HG03378 (cell line): ENCODE measurements around the gene SCYGR8.
A peak's percentile ranks its signal among the peaks of the same experiment; 100 is the strongest.

Source experiments
- ATAC-seq: cut with Tn5 transposase; IDR thresholded peaks from one replicate; pipeline ENCODE4 v1.9.1; 2021; ENCODE audit warnings: mild to moderate bottlenecking, moderate library complexity; ENCODE audit not compliant: unreplicated experiment

Gene SCYGR8

DNA sequence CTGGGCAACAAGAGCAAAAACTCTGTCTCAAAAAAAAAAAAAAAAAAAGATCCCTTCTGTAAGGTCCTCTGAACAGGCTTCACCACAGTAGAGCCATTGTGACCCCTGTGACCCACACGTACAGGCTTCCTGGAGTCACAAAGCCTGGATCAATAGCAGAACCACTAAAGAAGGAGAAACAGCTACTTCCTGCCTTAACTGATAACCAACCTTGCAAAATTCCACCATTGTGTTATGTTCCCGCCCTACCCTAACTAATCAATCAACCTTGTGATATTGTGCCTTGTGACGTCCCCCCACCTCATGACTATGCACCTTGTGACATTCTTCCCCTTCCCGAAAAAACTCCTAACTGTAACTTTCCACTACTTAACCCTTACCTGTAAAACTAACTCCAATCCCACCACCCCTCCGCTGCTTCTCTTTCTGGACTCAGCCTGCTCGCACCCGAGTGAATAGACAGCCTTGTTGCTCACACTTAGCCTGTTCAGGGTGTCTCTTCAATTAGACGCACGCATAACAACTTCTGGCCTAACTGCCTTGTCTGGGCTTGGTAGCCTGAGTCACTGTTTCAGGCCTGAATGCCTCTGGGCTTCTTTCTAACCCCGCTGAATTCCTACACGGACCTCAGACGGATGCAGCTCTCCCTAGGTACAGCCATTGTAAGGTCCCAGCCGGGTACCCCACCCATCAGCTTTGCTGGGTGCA, 13.9 kb downstream of the SCYGR8 start:
- no peak for ATAC-seq

DNA sequence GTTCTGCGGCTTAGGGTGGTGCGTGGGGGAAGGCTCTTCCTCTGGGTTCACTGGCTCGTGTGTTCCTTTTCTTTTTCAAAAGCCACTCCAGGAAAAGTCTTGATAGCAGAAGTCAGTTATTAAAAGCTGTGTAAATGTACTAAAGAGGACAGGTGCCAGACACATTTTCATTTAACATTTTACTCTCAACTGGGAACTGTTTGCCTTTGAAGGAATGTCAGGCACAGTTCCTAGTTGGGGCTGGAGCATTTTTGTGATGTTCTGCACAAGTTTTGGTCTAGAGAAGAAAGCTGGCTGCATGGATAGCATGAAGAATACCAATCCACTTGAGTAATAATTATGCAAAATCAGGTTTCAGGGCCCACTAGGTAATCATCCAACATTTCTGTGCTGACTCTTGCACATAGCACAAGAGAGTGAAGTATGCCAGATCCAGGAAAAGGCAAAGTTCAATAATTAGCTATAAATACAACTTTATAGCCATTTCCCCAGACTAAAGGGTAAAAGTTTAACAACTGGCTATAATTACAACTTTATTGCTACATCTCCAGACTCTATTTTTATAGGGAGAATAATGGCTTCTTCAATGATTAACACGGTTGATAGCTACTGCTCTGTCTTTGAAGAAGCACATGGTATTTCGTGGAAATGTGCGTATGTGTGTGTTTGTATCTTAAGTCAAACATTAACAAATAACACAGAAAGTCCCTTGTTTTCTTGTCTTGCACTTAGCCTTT, 16.2 kb downstream of the SCYGR8 start:
- no peak for ATAC-seq

DNA sequence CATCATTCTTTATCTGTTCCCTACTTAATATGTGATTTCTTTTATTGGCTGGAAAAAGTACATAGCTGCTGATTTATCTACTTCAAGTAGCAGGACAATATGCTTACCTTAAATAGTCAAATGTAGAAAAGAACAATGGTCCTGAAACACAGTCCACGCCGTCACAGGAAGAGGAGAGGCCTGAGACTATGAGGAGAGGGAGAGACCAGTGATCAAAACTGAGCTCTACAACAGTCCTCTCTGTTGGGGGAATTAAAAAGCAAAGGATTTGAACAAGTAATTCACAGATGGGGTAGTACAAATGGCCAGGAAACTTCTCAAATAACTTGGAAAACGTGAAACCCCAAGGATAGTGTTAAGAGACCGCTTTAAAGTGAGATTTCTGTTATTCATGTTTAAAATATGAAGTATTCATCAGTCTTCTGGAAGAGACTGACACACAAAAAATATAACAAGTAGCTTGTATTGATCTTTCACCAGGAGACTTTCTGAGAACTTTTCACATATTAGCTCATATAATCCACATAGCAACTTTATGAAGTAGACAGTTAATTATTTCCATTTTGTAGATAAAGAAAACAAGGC, 20.2 kb downstream of the SCYGR8 start:
- ATAC-seq, result no peak

DNA sequence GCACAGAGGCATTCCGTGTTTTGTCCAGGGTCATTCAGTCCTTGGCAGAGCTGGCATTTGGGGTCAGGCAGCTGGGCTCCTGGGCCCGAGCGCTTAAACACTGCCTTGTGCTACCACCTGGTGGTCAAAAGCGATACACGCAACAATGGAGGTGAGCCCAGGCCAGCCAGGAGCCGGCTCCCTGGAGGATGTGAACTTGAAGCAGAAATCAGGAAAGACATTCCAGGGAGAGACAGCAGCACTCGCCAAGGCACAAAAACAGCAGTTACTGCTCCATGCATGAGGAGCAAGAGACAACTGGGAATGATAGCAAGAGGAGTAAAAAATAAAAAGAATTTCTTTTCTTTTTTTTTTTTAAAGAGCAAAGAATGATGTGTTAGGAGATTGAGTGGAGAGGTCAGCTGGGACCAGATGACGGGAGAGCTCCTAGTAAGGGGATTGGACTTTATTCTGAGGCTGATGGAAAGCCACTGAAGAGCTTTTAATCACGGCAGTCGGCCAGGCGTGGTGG, 20.7 kb downstream of the SCYGR8 start:
- peak; percentile 98 for ATAC-seq

DNA sequence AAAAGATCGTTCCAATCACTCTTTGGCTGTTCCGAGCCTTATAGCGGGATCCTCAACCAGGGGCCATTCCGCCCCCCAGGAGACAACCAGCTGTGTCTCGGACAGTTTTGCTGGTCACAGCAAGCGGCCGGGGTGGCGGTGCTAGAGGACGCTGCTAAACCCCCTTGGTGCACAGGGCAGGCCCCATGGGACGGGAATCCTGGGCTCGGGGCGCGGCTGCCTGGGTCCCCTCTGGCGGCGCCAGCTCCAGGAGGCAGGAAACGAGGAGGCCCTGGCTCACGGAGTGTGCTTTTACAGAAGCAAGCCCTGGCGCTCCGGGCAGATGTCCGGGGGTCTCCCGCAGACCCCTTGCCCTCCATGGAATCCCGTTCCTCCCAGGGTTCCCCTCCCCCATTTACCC, 22.1 kb downstream of the SCYGR8 start:
- no peak for ATAC-seq

DNA sequence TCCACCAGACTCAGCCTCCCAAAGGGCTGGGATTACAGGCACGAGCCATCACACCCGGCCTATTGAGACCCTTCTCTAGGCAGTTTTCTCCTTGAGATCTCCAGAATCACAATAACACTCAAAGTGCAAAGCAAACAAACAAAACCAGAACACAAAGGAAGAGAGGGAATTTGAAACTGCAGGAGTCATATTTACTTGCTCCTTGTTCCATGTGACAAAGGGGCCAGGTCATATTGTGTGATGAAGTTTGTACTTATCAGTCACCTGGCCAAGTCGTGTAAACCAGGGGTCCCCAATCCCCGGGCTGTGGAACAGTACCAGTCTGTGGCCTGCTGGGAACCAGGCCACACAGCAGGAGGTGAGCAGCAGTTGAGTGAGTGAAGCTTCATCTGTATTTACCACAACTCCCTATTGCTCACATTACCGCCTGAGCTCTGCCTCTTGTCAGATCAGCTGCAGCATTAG, 26.5 kb downstream of the SCYGR8 start:
- ATAC-seq, result no peak

DNA sequence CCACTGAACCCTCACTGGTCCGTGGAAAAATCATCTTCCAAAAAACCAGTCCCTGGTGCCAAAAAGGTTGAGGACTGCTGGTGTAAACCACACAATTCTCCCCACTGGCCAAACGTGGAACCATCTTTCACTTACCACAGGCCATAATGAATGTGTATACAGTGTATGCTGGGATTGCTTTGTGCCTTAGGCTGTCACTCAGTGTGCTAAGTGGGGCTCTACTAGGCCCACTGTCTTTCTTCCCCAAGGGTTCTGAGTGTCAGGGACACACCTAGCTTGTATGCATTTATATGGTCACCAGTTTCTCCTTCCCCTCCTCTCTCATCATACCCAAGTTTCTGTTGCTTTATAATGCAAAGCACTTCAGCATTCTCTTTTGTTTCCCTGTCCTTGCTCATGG, 27.2 kb downstream of the SCYGR8 start:
- no peak for ATAC-seq

DNA sequence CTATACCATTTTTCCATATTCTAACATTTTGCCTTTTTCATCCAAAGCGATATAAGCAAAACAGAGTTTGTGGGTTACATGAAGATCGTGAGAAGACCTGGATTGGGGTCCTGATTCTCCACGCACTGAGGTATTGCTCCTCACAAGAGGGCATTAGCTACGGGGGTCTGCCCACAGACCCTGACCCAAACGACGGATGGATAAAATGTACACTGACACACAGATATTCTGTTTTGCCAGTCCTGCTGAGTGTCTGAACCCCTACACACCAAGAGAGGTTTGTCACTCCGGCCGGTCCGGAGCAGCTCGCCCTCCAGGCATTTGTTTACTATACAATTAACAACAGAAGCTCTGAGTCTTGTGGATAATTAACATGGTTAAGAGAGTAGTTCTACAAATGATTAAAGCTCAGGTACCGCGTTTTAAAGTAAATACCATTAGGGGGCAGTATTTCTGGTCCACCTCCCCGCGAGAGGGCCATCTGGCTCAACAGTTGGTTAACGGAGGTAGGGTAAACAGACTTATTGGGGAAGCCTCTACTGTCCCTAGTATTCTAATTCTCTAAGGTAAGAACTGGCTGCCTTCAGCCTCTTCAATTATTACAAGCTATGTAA, 28.4 kb downstream of the SCYGR8 start:
- no peak for ATAC-seq

DNA sequence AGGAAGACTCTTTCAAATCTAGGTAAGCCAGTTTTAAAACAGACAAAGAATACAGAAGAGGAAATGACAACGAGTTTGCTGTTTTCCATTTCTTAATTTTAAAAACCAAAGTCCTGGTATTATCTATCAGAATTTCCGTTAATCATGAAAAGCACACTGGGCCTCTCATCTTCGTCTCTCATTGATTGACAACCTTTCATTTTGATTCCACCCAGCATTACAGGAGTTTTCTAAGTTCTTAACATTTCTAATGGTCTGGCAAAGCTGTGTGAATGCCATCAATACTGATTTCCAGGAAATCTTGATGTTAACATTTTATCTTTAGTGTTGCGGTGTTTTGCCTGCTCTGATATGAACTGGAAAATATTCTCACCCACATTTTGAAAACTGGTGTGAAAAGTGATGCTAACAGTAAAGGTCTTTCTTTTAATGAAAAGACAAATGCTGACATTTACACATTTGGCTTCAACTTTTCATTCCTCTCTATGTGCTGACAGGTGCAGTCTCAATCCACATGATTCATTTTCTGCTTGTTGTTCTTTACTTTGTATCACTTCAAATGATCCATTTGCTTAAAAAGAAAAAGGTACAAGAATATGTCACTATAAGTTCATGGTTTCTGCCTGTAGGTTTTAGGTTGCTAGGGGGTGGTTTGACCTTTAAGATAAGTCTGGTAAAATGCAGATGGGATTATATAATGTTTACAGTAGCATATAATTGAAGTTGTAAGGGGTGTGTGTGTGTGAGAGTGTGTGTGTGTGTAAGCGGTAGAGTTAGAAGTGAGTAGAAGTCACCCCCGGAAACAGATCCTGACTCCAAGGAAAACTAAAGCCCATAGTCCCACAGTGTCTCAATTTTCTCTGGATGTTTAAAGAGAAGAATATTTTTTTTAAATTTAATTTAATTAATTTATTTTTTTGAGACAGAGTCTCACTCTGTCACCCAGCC, 29.5 kb downstream of the SCYGR8 start:
- no peak for ATAC-seq

DNA sequence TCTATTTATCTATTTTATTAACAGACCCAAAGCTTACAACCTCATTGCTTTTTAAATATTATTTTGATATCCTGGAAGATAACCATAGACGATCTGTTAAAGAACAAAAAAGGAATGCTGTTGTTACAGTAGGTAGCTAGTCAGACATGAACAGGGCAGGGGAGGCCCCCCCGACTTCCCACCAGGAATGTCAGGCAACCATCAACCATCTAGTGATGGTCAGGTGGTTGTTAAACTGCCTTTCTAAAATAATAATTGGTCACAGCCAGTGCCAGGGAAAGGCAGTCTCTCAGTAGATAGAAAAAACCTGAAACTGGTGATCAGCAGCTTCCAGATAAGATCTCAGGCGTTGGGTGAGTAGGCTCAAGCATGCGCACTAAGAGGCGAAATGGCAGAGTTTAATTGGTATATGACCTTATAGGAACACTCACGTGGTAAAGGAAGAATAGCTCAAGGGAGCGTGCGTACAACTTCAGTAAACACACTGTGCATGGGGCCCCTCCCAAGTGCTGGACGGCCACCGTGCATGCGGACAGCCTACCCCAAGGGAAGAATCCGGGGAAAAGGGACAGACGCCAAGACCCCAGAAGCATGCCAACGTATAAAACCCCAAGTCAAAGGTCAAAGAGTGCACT, 35.4 kb downstream of the SCYGR8 start:
- ATAC-seq, result no peak

DNA sequence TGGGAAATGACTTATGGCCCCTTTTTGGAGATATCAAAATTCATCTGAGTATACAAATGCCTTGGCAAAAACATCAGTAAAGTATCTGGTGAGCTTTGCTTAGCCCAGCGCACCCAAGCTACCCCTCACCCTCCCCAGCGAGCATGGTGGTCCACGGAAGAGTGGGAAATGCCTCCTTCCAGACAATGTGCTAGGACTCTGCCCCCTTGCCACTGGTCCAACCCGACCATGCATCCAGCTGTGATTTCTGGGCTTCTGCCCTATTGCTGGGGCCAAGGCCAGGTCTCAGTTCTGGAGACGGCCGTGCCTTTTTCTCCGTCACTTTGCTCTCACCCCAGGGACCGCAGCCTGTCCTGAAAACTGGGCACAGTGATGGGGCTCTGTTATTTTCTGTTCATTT, 36.1 kb downstream of the SCYGR8 start:
- no peak for ATAC-seq

DNA sequence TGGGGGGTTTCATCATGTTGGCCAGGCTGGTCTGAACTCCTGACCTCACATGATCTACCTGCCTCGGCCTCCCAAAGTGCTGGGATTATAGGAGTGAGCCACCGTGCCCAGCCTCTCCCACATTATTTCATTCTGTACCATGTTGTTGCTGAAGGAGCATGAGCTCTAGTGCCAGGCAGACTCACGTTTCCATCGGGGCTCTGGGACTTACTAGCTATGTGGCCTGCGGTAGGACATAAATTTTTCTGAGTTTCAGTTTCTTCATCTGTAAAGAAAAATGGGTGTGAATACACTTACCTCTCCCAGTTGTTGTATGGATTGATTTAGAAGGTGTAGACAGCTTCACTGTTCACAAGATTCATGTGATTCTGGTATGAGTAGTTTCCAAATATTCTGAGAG, 37.1 kb downstream of the SCYGR8 start:
- ATAC-seq, result no peak

DNA sequence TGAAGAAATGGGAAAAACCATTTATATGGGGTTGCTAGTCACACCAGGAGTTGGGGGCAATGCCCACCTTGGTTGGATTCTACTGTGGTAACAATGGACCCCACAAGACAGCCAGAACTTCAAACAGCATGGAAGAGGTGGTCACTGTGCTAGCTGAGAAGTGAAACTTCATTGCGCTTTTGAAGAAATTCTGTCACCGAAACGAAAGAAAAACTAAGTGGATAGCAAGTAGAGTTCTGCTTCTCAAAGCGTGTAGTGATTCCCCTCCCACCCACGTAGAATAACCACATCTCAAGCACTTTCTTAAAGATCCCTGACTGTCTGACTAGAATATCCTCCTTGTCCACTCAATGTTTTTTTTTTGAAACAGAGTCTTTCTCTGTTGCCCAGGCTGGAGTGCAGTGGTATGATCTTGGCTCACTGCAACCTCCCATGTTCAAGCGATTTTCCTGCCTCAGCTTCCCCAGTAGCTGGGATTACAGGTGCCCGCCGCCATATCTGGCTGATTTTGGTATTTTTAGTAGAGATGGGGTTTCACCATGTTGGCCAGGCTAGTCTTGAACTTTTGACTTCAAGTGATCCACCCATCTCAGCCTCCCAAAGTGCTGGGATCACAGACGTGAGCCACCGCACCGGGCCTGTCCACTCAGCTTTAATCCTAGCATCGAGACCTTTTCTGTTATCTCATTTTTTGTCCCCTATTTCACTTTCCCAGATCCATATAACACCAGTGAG, 37.9 kb downstream of the SCYGR8 start:
- ATAC-seq, result peak; percentile 98

DNA sequence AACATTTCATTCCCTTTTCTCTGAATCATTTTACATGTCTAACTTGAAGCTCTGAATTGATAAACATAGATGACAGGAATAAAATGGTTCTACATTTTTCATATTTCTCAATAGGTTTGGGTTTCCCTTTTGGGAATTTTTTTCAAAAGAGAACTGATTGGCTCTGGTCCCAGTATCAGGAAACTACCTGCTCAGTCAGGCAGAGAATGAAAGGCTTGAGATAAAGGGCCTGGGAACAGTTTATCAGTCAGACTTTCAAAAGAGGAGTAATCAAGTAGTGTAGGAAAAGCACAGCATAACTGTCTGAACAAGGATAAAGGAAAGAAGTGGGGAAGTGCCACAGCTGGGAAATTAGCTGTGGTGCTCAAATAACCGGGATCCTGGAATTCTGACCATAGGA, 39.6 kb downstream of the SCYGR8 start:
- ATAC-seq, result no peak

DNA sequence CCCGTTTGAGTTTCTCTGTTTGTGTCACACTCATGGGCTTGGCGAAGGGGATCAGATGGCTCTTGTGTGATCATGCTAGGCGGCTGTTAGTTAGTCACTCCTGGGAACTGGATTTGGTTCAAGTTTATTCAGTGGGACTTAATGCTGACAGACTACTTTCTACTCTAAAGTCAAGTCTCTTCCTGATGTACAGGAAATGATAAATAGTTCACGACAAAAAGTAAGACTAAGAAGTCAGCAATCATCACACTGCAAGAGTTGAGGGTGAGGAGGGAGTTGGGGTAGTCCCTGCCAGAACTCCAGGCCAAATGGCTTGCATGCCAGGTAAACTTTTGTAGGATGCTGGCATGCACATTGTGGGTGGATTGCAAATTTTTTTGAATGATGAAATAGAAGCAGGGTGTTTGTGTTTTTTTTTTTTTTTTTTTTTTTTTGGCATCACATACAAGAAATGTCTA, 42.9 kb downstream of the SCYGR8 start:
- ATAC-seq, result no peak

DNA sequence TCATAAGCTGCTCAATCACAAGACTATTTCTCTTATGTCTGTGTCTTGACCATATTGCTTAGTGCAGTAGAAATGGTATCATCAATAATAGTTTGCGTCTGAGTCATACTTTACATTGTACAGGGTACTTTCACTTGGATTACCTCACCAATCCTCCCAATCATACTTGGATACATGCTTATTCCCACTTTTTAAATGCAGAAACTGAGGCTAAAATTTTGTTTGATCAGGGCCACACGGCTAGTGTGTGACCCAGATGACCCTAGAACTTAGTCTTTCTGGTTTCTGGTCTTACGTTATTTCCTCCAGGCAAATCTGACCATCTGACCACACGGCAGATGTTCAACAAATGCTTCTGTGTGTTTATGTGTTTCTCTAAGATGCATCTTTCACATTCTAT, 44.1 kb downstream of the SCYGR8 start:
- ATAC-seq, result no peak

DNA sequence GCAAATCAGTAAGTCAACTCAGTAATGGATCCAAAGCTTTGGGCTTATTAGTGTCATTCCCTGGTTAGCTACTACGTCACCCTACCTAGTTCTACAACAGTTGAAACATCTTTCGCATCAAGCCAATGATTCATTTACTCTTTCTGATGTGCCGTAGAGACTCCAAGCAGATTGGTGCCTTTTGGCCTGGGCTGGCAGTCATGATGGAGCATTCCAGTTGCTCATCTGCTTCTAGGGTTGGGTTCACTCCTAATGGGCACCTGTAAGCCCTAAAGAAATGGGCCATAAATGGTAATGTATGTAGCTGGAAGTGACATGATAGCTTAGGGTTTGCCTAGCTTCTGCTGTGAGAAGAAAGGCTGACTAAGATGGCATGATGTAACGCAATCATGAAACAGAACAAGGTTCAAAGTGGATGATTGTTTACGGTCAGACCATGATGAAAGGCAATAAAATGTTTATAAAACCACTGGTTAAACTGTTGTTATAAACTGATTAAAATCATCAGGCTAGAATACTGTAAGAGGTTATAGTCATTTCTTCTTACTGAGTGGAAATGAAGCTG, 47.5 kb downstream of the SCYGR8 start:
- ATAC-seq, result no peak
